Measurements from ENCODE around the gene CAMK2A.
A peak's percentile ranks its signal among the peaks of the same experiment; 100 is the strongest.

The CAMK2A gene

GRCh38 chr5:150289551-150290390, at the start of gene CAMK2A:
Gene CAMK2A, minus strand, starts transcription at chr5:150289773. Its CDS starts 148 bp downstream, at chr5:150289625.
- DNase-seq (ENCODE audit: low read depth in 2 of 2) = no peak

DNA sequence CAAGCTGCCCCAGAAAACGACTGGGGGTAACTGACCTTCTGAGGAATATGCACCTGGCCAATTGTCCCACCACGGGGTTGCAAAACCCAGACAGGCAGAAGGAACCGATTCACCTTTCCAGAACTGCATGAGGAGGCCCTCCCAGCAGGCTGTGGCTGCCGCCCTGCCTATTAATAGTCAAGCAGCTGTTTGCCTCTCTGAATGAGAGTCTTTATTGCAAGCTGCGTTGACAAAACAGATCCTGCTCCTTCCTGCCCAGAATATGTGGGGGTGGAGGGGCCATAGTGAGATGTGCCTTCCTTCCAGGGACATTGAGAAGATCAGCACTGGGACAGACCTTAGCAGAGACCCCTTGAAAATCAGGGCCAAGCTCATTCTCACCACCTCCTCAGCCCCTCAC, 49.6 kb upstream of the CAMK2A start:
- no peak for DNase-seq (ENCODE audit: low read depth in 2 of 2)

- no peak for DNase-seq (ENCODE audit: low read depth in 2 of 2)
Measured at GRCh38 chr5:150338546-150338945, 49.0 kb upstream of the CAMK2A start.

GRCh38 chr5:150335778-150336177, 46.2 kb upstream of the CAMK2A start:
- DNase-seq (ENCODE audit: low read depth in 2 of 2) = no peak

- DNase-seq (ENCODE audit: low read depth in 2 of 2) = no peak
Measured at GRCh38 chr5:150333400-150333799, 43.8 kb upstream of the CAMK2A start.

DNA sequence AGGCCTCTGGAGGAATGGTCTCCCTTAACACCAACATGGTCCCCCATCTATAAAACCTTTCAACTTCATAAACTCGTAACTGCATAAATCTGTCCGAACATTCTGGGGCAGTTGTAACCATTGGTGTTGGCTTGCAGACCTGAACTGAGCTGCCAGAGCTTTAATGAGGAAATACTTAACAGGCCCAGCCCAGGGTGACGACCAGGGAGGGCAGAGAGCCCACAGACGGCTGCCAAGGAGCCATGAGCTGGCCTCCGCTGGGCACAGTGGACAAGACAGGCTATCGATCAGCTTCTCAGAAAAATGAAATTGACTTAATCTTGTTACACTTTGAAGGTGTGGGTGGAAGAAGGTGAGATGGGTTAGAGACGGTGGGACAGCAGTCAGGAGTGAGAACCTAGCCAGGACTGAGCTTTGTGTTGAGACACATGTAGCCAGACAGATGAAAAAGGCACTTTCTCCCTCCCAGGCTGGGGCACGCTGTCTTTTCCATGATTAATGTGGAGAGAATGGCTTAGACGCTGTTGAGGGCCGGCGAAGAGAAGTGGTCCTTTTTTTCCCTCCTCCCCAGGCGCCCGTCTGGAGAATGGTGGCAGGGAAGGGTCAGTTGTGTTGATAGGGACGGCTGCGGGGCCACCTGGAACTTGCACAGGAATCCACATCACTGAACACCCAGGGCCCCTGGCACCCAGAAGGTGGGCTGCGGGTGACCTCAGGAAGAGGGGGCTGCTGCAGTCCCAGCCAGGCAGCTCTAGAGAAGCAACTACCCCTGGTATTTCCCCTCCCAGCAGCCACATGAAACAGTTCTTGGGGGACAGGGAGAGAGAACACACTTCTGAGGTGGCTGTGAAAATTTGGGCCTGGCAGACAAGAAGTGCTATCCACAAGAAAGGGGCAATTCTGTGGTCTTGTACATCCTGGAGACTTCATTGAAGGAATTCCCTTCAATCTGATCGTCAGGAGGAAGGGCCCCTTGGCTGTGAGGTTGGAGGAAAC, 40.6 kb upstream of the CAMK2A start:
- DNase-seq (ENCODE audit: low read depth in 2 of 2) = no peak

GRCh38 chr5:150329038-150329437, 39.5 kb upstream of the CAMK2A start:
- no peak for DNase-seq (ENCODE audit: low read depth in 2 of 2)

GRCh38 chr5:150328515-150328914, 38.9 kb upstream of the CAMK2A start:
- no peak for DNase-seq (ENCODE audit: low read depth in 2 of 2)

GRCh38 chr5:150327139-150327538, 37.6 kb upstream of the CAMK2A start:
- no peak for DNase-seq (ENCODE audit: low read depth in 2 of 2)

DNA sequence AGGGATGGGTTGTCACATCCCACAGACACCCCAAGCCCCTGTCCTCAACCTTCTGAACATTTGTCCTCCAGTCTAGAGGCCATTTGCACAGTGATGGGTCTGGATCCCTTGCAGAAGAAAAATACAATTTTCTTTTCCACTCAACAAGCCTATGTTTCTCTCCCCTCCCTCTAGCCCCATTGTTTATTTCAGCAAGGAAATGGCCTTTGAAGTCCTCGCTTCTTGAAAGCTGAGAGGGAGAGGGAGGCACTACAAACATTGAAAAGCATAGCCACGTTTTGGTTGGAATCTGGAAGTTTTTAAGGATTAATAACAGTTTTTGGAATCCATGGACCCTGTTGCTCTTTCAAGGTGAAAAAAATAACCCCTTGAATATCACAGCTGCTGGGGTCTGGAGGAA, 37.1 kb upstream of the CAMK2A start:
- no peak for DNase-seq (ENCODE audit: low read depth in 2 of 2)

DNA sequence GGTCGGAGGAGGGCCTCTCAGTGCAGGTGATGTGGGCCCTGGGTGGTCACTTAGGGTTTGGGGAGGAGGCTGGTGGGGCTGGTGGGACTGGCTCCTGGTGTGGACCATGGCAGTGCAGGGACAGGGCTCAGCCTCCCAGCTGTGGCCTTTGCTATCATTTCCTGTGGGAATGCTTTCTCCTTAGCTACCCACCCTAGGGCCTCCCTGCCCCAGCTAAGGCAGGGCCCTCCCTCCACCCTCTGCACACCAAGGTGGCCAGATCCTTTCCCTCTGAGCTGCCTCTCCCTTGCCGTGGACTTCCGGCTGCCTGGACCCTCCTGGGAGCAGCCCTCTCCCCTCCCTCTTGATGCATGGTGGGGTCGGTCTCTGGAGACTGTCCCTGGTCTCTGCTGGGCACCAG, 35.9 kb upstream of the CAMK2A start:
- DNase-seq (ENCODE audit: low read depth in 2 of 2) = no peak

DNA sequence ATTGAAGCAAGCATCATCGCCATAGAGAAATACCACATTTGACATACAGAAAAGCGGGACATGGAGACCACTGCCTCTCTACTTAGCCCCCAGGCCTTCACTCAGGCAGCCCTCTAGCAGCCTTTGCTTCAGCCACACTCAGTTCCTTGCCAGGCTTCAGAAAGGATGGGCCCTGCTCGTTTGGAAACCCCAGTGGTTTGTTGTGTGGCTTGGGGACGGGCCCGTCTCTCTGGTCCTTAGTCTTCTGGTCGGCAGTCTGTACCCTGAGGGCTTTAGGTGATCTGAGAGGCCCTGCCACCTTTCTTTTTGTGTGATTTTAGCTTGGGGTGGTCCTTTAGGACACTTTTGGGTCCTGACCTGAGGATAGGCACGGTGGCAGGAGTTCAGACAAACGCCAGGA, 34.2 kb upstream of the CAMK2A start:
- DNase-seq (ENCODE audit: low read depth in 2 of 2) = no peak

DNA sequence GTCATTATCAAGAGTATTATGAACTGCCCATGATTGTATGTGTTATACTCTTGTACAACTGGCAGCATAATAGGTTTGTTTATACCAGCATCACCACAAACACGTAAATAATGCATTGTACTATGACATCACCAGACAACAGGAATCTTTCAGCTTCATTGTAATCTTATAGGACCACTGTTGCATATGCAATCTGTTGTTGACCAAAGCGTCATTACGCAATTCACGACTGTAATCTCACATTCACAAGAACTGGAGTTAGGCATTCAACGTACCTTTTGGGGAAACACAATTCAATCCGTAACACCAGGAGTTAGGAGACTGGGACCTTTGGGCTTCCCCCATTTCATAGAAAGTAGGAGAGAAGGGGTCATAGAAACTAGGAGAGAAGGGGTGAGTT, 33.5 kb upstream of the CAMK2A start:
- no peak for DNase-seq (ENCODE audit: low read depth in 2 of 2)

DNA sequence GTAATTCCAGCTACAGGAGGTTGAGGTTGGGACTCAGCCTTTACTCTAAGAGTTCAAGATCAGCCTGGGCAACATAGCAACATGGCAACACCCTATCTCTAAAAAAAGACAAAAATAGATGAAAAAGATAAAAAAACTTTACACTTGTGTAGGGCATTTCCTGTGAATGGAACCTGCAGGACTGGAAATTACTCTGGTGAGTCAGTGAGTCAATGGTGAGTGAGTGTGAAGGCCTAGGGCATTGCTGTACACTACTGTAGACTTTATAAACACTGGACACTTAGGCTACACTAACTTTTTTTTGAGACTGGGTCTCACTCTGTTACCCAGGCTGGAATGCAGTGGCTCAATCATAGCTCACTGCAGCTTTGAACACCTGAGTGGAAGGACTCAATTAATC, 32.6 kb upstream of the CAMK2A start:
- no peak for DNase-seq (ENCODE audit: low read depth in 2 of 2)

DNA sequence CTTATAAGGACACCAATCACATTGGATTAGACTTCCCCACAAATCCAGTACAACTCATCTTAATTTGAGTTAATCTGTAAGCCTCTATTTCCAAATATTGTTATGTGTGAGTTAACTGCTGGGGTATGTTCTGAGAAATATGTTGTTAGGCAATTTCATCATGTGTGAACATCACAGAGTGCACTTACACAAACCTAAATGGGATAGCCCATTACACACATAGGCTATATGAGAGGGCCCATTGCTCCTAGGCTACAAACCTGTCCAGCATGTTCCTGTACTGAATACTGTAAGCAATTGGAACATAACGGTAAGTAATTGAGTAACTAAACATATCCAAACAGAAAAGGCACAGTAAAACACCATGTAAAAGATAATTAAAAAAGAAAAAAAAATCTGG, 32.2 kb upstream of the CAMK2A start:
- DNase-seq (ENCODE audit: low read depth in 2 of 2) = no peak

DNA sequence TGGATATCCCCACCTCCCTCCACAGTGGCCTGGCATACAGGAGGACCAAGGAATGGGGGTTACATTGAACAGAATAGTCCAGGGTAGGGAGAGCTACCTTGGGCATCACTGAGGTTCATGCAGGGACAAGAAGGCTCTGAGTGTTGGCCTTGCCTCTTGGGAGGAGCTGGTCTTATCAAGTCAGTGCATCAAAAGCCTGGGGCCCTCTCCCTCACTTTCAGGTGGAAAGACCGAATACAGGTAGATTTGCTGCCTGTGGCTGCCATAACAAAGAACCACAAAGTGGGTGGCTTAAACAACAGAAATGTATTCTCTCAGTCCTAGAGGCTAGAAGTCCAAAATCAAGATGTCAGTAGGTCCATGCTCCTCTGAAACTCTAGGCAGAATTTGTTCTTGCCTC, 31.6 kb upstream of the CAMK2A start:
- no peak for DNase-seq (ENCODE audit: low read depth in 2 of 2)

DNA sequence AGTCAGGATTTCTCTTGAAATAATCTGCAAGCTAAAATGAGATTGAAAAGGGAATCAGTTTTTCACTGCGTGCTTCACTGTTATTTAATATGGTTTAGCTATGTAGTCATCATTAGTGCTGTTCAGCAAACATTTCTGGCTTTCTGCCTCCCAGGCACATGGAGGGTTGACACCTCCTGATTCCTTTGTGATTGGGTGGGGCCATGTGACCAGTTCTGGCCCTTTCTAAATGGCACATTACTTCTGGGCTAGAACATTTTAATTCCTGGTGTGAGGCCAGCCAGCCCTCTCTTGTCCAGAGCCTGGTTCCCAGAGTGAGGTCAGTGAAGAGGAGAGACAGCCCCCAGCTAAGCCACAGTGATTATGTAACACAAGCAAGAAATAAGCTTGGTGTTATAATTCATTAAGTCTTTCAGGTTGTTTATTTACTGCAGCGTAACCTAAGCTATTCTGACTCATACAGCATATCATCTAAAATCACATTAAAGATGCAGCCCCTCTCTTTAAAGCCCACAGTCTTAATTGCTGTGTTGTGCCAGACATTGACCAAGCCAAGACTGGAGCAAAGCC, 30.6 kb upstream of the CAMK2A start:
- no peak for DNase-seq (ENCODE audit: low read depth in 2 of 2)

DNA sequence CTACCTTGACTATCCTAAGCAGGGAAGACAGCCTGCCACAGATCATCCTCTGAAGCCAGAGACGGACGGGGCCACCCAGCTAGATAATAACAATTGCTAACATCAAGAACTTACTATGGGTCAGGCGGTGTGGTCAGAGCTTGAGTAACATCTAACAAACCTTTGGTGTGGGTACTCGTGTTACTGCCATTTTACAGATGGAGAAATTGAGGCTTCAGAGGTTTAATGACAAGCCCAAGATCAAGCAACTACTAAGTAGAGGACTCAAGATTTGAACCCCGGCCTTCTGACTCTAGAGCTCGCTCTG, 29.9 kb upstream of the CAMK2A start:
- DNase-seq (ENCODE audit: low read depth in 2 of 2) = no peak

GRCh38 chr5:150318613-150319483, 29.3 kb upstream of the CAMK2A start:
- no peak for DNase-seq (ENCODE audit: low read depth in 2 of 2)

DNA sequence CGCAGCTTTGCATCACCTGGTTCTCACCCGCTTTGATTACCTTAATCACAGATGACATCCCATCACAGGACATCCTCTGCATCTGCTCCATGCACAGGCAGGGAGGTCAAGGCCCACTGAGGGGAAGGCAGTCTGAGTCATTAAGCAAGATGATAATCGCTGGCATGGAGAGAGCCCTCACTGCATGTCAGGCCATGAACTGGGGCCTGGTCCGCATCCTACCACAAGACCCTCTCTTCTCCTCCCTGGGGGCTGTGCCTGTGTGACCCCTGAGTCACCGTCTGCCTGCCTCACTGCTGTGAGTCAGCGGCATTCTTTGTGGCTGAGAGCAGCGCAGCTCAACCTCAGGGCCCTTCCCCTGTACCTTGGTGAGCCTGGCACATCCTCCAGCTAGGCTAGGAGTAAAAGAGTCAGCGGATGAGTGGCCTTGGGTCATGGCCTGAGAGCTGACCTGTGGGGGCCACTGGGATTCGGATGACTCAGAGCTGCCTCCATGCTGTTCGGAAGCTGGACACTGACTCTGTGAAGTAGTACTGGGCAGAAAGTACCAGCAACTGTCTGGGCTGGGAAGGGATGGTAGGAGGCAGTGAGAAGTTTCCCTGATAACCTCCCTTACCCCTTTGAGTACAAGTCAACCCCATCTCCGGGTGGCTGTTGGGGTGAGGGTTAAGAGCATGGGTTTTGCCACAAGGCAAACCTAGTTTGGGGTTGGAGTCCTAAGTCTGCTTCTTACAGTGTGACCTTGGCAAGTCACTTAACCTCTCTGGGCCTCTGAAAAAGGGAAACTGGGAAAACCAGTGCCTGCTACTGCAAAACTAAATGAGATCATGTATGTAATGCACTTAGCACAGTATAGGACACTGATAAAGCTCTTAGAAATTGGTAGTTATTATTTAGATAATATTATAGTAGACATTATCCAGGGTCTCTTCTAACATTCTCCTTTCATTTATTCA, 27.8 kb upstream of the CAMK2A start:
- peak in 1 of 2 donors; percentile 5 for DNase-seq (ENCODE audit: low read depth in 2 of 2)
